ENCODE data around the gene MYO16.
"Not testable (repeated sequence)": the region's sequence is repeated elsewhere in the genome, so short reads cannot be mapped to it uniquely, and the experiment has no call there.

The MYO16 gene

DNA sequence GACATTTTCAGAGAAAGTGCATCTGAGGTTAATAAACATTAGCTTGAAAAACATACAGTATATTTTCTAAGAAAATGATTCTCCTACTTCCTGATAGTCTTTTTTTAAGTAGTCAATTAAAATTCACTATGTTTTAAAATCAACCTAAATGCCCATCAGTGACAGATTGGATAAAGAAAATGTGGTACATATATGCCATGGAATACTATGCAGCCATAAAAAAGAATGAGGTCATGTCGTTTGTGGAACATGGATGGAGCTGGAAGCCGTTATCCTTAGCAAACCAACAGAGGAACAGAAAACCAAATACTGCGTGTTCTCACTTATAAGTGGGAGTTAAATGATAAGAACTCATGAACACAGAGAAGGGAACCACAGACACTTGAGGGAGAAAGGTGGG, 462.8 kb downstream of the MYO16 start:
- DNase-seq, result not testable (repeated sequence)

DNA sequence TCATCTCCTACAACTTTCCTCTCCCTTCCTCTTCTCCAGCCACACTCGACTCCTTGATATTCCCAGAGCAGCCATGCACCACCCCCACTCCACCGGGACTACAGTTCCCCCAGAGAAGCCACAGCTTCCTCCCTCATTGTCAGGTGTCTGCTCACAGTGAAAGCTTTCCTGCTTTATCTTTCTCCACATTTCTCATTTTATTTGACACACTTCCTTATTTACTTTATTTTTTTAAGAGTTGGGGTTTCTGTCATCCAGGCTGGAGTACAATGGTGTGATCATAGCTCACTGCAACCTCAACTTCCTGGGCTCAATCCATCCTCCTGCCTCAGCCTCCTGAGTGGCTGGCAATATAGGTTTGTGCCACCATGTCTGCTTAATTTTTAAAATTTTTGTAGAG, 464.6 kb downstream of the MYO16 start:
- DNase-seq, result no peak

DNA sequence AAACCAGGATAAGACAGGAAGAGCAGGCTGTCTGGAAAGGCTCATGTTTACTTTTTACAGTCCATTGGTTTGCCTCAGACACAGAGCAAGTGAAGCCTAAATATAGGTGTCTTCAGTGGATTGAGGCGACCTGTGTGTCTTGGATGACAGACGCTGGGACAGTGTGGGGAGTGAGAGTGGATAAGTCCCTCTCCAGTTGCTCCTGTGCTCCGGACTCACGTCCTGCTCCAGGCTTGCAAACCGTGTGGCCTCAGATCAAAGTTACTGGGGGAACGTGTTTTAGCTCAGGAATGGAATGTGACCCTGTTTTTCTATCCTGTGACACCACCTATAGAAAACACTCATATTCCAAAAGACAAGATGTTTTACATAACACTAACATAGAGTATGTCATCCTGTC, 465.7 kb downstream of the MYO16 start:
- DNase-seq, result no peak

DNA sequence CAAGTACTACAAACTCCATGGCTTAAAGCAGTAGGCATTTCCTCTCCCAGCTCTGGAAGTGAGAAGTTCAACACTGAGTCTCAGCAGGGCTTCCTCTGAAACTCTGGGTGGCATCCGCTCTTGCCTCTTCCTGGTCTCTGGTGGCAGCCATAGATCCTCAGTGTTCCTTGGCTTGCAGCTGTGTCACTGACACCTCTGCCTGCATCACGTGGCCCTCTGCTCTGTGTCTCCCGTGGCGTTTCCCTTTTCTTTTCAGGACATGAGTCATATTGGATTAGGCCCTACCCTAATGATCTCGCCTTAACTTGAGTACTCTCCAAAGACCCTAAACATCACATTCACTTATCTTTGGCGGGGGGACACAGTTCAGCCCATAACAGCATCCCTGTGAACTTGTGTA, 466.7 kb downstream of the MYO16 start:
- no peak for DNase-seq

DNA sequence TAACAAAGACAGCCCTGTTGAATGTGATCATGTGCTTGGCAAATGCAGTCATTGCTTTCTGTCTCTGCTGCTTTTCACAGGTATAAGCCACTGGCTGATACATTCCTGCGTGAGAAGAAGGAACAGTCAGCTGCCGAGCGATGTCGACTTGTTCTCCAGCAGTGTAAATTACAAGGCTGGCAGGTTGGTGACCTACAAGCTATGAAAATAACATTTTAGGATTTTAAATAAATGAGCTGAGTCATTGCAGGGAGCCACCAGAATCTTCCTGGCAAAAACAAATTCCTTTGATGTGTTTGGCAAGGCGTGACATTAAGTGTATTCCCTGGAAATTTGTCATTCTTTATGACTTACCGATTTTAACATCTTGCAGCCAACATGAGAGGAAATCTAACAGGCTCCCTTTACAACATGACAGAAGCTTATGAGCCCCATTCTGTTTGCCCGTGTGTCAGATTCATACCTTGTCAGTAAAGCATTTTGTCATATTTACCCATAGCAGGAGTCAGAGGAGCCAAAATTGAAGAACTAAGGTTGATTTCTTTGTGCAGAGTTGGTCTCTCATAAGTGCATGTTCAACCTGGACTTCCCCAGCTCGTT, 471.4 kb downstream of the MYO16 start:
- no peak for DNase-seq

DNA sequence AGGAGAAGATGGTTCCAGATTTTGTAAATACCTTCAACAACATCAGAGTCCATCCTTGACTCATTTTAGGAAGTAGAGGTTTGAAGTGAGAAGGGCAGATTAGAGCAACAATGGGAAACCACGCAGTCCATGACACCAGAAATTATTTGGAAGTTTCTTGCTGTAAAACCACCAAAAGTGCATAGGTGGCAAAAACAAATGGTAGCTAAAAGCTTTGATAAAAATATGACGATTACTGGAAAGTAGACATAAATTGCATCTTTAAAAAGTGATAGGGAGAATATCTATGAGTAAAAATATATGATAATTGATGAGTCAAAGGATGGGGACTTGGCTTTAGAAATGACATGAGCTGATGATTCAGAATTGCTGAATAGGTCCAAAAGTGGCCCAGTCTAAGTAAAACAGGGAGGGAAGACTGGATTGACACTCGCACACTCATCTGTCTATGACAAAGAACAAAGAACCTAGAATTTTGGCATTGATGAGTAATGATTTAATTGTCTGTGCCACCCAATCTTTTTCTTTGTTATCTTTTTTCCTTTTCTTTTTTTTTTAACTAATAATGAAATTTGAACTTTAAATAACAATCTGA, 472.2 kb downstream of the MYO16 start:
- no peak for DNase-seq

DNA sequence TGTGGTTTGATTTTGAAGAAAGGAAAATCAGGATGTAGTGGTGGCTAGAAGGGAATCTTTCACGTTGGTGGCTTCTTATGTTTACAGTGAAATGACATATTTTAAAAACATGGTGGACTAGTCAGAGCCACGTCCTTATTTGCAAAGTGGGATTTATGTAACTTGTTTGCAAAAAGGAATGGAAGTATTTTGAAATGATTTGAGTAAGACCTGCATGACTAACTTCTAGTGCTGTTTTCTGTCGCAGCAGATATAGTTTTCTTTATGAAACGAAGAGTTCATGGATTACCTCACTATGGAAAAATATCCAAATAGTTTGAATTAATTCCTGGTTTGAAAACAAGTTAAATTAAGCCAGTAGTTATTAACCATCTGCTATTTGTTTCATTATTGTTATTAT, 476.5 kb downstream of the MYO16 start:
- no peak for DNase-seq

DNA sequence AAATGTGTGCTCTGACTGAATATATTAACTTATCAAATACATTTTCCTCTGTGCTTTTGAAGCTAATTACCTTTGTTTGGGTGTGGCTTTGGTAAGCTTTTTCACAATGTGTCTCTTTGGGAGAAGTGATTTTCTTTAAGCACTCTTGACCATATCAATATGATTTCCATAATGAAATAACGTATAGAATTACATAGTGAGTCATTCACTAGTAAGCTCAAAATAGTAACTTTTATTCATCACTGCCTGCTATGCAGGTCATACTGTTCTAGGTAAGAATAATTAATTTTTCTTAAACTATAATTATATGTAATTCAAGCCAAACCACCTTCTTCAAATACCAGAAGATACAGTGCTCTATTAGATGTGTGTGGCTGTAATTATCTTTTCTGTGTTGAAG, 480.7 kb downstream of the MYO16 start:
- DNase-seq, result no peak

- no peak for DNase-seq
These were observed 481.7 kb downstream of the MYO16 start for GRCh38 chr13:109111141-109111540.

DNA sequence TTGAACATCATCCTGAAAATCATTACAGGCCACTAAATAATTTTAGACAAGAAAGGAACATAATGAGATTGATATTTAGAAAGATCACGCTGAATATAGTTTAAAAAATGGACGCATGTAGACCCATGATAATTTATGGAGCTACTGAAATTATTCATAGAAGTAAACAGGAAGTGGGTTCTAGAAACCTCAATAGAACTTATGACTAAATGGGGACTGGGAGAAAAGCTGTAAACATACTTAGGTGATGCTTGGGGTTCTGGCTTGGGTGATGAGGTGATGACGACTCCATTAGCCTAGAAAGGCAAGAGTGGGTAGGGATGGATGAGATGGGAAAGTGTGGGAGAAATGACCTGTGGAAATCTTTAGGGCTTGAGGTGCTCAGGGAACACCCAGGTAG, 484.0 kb downstream of the MYO16 start:
- no peak for DNase-seq

GRCh38 chr13:109114162-109114561, 484.8 kb downstream of the MYO16 start:
- DNase-seq, result no peak

DNA sequence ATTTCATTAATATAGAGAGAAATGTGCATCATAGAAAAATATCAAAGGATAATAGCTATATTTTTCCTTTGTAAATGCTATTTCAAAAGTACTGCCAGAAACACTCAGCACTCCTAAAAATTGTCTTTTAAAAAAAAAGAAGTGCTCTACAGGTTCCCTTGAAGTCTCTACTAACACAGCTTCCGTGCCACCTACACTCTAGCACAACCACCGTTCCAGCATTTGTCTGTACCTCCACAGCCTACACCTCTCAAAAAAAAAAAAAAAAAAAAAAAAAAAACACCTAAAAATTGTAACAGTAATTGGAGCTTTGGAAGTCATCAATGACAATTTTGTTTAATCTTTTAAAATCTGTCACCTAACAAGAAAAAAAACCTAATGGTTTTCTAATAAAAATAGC, 485.6 kb downstream of the MYO16 start:
- DNase-seq, result no peak

DNA sequence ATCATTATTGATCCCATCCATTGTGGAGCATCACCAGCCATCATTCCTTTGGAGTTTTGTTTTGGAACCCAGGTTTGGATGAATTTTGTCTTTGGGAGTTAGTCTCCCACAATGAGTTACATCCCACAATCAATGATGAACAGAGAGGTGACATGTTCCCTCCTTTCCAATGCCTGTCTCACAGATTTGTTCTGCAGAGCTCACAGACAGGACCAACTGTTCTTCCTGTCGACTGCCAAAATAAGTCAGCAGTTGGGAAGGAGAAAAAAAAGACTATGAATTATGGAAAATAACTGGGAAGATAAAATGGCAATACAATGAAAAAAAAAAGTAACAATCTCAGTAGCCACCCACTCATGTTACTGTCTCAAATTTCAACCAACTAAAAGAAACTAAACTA, 489.1 kb downstream of the MYO16 start:
- no peak for DNase-seq

DNA sequence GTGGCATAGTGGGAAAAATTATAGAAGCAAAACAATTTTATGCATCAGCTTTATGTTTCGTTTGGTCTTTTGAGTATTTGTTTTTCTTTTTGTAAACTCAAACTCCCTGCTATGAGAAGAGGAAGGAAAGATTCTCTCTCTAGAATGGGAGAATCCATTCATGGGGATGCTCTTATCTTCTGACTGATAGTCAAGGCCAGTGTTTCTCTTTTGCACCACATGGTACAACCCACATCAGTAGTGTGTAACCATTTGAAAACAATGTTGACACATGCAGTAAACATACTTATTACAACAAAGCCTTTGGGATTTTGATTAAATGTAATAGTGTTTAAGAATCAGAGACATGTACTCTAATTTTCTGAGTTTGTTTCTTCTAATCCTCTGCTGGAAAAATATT, 490.5 kb downstream of the MYO16 start:
- DNase-seq, result no peak

DNA sequence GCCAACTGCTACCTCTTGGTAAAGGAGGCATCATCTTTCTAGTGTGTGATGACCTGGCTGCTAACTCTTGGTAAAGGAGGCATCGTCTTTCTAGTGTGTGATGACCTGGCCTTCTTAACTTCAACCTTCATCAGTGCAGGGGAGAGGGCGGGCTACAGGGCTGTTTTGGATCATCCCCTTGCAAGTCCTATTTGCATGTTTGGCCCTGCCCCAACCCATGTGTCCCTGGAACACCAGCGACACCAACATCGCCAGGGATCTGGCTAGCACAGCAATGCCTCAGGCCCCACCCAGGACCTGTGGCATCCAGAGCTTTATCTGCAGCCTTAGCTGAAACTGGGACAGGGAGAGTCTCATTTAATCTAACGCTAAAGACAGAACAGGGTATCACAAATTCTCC, 492.4 kb downstream of the MYO16 start:
- DNase-seq, result no peak

DNA sequence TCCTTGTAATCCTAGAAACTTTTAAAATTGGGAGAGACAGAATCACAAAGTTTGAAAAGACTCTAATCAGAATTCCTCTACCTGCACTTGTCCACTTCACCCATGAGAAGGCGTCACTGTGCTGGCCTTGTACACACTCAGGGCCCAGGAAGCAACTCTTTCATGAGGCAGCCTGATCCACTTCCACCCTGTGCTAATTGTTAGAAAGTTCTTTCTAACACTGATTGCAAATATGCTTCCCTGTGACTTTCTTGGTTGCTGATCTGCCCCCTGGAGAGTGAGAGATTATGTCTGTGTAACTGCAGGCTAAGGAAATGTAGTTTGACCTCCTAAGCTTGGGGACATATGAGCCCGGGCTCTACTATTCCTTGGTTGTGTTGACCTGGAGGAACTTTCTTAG, 494.6 kb downstream of the MYO16 start:
- no peak for DNase-seq

GRCh38 chr13:109126178-109126577, 496.8 kb downstream of the MYO16 start:
- DNase-seq, result no peak

DNA sequence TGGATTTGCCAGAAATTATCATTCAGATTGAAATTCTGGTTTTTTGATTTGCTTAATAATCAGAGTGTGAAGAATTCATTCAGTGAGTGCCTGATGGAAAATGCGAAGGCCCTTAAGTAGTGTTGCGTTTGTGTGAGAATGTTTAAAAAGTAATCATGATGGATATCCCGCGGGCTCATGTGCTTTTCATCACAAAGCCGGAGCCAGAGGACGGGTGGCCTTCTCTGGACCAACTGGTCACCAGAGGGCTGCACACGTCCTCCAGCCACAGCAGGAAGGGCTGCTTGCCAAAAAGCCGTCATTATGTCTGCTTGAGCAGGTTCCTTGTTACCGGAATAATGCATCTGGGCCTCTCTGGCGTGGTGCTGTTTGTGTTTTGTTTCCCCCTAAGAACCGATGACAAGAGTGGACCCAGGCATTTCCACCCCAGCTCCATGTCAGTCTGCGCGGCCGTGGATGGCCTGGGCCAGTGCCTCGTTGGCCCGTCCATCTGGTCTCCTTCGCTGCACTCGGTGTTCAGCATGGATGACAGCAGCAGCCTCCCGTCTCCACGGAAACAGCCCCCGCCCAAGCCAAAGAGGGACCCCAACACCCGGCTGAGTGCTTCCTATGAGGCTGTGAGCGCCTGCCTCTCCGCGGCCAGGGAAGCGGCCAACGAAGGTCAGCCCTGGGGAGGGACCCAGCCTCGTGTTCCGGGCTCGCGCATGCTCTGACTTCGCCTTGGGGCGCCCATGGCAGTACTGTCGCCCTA, 497.7 kb downstream of the MYO16 start:
- no peak for DNase-seq

- no peak for DNase-seq
These were observed 498.7 kb downstream of the MYO16 start for GRCh38 chr13:109128121-109128520.

DNA sequence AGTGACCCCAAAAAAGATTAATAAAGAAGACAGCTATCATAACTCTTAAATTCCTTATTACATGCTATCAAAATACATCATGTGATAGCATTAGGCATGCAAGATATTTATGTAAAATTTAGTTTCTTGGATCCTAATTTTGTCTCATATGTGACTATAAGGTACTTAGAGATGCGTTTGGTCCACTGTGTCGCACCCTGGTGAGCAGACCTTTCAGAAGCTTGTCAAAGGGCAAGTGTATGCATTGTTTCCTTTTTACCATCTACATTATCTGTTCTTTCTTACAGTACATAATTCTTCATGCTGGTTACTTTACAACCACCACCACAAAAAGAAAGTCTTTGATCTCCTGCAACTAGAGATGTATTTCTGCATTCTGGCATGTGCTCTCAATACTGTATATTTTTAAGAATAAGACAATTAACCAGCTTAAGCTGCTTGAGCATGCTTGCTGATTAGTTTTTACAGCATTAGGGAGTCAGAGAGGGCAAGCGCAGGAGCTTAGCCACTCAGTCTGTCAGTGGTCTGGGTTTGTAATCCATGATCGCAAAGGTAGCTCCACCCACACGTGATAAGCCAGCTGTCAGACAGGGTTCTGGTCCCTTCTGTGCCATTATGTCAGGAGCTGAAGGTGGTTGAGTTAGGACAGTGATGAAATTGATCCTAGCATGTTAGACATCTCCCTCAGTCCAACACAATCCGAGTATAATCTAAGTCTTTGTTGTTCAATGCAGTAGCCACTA, 500.9 kb downstream of the MYO16 start:
- DNase-seq, result no peak

DNA sequence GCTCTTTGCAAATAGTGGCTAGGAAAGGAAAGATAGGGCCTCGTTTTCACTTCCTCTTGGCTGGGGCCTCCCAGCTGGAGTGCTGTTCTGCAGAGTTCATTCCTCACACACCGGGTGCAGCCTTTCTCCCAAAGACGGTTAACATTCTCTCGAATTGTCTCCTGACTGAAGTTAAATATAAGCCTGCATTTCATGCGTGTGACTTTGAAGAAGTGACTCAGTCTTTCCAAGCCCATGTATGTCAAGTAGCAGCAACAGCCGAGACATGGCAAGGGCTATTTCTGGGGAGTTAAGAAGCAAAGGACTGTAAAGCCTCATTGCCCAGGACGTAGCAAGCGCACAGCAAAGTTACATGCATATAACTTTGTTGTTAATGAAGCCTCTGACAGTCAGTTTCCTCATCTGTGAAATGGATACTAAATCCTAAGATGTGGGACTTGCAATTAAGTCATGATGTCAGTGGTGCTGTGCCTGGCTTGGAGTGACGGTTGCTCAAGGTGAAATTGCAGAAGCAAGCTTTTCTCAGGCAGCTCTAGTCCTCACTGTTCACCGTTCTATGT, 502.4 kb downstream of the MYO16 start:
- DNase-seq, result peak; percentile 47

GRCh38 chr13:109135018-109135417, 505.6 kb downstream of the MYO16 start:
- DNase-seq, result no peak

DNA sequence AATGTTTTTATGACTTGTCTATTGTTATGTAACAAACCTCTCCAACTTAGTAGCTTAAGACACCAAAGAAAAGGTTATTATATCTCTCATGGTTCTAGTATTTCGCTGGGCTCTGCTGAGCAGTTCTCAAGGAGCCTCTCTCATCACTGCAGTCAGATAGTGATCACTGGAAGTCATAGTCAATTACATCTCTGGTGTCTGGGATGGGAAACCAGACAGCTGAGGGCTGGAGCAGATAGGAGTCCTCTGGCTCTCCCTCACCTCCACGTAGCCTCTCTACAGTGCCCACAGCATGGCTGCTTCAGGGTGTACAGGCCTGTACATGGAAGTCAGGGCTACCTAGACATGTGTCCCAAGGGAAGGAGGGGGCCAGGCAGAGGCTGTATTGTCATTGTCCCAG, 507.5 kb downstream of the MYO16 start:
- DNase-seq, result no peak

- DNase-seq, result no peak
These were observed 509.9 kb downstream of the MYO16 start for GRCh38 chr13:109139346-109139745.
